Left forelimb (tissue), 1 donor: ENCODE data around the gene LRRC4.

Experiments
- DNase-seq: peaks from one replicate; pipeline ENCODE4 v3.0.0-alpha.2; 2018; ENCODE audit warnings: low spot score

LRRC4 gene

DNA sequence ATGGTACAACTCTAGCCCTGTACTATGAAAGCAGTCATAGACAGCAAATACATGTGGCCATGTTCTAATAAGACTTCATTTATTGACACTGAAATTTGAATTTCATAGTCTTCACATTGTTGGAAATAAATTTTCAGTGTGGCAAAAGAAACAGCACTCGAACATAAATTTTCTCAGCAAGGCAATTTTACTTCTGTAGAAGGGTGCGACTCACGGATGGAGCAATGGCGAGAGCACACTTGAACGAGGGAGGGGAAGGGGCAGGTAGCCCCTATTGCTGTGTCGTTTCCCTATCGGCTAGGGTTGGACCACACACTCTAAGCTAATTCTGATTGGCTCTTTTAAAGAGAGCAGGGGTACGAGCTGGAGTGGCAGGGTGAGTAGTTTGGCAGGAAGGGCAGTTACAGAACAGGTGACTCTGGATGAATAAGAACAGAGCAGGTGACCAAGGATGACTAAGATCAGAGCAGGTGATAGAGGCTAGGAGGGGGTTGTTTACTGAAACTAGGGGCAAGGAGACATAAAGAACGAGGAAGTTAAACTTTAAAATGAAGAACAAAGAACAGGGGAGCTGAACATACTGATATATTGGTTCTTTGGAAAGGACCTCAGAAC lies 52.0 kb downstream of the LRRC4 start:
- no peak for DNase-seq

- no peak for DNase-seq
Observed at GRCh38 chr7:127978421-127978820, 52.8 kb downstream of the LRRC4 start.
